ENCODE results near the gene DNAAF8. TPM values are rescaled to one million over a fixed set of nuclear protein-coding genes. Genes with fewer than 3 reads are reported as not detected.

Gene DNAAF8
- total RNA-seq, 1 donor from 2014 or later = 0.96 TPM

DNA sequence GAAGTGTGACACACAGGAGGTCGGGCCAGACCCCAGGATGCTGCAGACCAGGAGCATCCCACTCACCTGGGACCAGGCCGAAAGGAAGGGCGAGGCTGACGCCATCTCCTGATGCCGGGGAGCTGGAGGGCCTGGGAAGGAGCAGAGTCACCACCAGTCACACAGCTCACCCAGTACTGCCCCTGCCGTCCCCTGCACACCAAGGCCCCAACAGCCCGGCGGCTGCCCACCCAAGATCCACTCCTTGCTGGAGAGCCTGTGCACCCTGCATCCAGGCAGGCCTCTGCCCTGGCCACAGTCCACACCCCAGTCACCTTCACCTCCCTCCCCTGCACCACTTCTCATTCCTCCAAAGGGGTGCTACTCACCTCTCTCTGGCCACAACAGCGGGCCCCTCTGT, 27.9 kb downstream of the DNAAF8 start:
- H3K9me3 Mint-ChIP-seq = no peaks in the 10 kb centered on the region
- H3K4me1 Mint-ChIP-seq = peaks cover 11% of the 10 kb centered on the region
- peaks cover 3% of the 10 kb centered on the region for H3K36me3 Mint-ChIP-seq (ENCODE audit: low read depth)
- H3K27me3 Mint-ChIP-seq (ENCODE audit: low read depth) = no peaks in the 10 kb centered on the region
- TF ChIP-seq, protein P1, sequence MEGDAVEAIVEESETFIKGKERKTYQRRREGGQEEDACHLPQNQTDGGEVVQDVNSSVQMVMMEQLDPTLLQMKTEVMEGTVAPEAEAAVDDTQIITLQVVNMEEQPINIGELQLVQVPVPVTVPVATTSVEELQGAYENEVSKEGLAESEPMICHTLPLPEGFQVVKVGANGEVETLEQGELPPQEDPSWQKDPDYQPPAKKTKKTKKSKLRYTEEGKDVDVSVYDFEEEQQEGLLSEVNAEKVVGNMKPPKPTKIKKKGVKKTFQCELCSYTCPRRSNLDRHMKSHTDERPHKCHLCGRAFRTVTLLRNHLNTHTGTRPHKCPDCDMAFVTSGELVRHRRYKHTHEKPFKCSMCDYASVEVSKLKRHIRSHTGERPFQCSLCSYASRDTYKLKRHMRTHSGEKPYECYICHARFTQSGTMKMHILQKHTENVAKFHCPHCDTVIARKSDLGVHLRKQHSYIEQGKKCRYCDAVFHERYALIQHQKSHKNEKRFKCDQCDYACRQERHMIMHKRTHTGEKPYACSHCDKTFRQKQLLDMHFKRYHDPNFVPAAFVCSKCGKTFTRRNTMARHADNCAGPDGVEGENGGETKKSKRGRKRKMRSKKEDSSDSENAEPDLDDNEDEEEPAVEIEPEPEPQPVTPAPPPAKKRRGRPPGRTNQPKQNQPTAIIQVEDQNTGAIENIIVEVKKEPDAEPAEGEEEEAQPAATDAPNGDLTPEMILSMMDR (conservative IDR thresholded peaks at IDR 0.05) = no peak
- H3K27ac Mint-ChIP-seq (ENCODE audit: unreplicated experiment) = no peak overlapping the region
- H3K4me3 Mint-ChIP-seq = no peak overlapping the region
- DNase-seq (ENCODE audit: low read depth, low spot score) = no peak

DNA sequence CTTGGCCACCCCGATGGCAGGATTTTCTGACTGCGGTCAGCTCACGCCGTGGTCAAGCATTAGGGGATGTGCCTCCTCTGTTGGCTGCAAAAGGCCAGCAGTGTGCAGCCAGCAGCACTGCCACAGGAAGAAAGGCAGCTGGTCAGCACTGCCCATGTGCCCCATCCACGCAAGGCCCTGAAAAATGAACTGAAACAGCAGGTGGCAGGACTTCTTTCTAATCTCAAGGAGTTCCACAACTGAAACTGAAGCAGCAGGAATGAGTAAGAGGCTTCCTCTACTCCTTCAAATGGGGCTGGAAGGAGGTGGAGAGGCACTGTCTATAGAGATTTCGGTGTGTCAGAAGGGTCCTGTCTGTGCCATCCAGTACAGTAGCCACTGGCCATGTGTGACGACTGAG, 29.5 kb downstream of the DNAAF8 start:
- Mint-ChIP-seq H3K4me3 (peak overlapping the region; percentile 47), H3K4me1 (peaks cover 20% of the 10 kb centered on the region), H3K9me3 (no peaks in the 10 kb centered on the region), H3K36me3 (ENCODE audit: low read depth) (no peaks in the 10 kb centered on the region), H3K27ac (ENCODE audit: unreplicated experiment) (no peak overlapping the region), H3K27me3 (ENCODE audit: low read depth) (no peaks in the 10 kb centered on the region)
- DNase-seq (ENCODE audit: low read depth, low spot score) = no peak
- TF ChIP-seq, protein P1 (conservative IDR thresholded peaks at IDR 0.05) = no peak

DNA sequence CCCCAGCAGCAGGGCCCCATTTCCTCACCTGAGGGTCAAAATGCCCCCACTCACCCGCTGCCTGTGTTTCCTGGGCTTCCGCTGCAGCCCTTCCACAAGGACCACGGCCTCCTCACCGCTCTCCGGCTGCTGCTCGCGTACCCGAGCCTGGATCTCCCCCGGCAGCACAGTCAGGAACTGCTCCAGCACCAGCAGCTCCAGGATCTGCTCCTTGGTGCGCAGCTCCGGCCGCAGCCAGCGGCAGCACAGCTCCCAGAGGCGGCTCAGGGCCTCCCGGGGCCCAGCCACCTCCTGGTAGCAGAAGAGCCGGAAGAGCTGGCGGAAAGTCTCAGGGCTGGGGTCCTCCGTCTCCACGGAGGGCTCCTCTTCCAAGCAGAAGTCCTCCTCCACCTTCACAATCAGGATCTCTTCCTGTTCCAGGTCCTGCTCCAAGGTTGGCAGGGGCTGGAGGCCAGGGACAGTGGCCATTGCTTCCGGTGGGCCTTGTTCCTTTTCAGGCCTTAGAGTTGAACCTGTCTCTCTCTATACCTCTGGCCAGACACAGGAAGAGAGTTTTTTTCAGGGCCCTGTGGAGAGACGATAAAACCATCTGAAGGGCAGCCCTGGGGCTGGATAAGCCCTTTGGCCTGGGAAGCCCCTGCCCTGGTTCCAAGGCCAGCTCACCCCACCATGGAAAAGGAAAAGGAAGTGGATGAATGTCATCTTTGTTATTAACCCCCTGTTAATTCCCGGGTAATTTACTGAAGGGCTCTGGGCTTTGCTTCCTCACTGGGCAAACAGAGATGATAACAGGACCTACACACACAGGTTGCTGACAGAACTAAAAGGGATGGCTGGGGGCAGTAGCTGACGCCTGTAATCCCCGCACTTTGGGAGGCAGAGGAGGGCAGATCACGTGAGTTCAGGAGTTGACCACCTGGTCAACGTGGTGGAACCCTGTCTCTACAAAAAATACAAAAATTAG, 31.5 kb downstream of the DNAAF8 start:
- DNase-seq (ENCODE audit: low read depth, low spot score) = no peak
- Mint-ChIP-seq H3K4me1 (peaks cover 28% of the 10 kb centered on the region), H3K9me3 (no peaks in the 10 kb centered on the region), H3K27ac (ENCODE audit: unreplicated experiment) (peak overlapping the region; percentile 64), H3K4me3 (peak overlapping the region; percentile 92), H3K27me3 (ENCODE audit: low read depth) (no peaks in the 10 kb centered on the region), H3K36me3 (ENCODE audit: low read depth) (no peaks in the 10 kb centered on the region)
- TF ChIP-seq, protein P1 (conservative IDR thresholded peaks at IDR 0.05) = no peak

DNA sequence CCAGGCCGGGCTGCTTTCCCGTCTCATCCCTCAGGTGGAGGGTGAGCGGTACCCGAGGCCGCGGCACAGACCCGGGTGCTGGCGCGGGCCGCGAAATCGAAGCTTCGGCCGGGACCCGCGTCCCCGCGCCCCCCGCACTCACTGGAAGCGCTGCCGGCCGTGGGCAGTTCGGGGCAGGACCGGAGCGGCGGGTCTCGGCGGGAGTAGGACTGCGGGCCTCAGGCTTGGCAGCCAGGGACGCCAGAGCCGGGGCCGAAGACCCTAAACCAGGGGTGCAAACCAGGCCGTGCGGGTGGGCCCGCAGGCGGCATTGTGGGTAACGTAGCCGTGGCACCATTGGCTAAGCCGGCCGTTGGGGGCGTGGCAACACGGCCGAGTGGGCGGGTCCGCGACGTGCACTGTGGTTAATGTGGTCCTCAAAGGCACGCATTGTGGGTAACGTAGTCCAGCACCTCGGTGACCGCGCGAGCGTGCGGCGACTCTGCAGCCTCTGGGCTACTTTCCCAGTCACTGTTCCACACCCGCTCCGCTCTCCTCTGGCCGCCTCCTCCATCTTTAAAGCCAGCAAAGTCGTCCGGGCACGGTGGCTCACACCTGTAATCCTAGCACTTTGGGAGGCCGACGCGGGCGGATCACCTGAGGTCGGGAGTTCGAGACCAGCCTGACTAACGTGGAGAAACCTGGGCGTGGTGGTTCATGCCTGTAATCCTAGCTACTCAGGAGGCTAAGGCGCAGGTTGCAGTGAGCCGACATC, 32.7 kb downstream of the DNAAF8 start, which contains the start of gene ZNF500:
TSS of gene ZNF500 (minus strand) at position 288 of the 754 bp plus-strand sequence. CDS start 1,184 bp downstream, outside the sequence.
- Mint-ChIP-seq H3K27ac (ENCODE audit: unreplicated experiment) (peak within 1 kb of the TSS; percentile 64), H3K4me3 (peak within 1 kb of the TSS; percentile 92), H3K9me3 (no peaks in the 10 kb centered on the region), H3K27me3 (ENCODE audit: low read depth) (no peaks in the 10 kb centered on the region), H3K4me1 (peaks cover 28% of the 10 kb centered on the region), H3K36me3 (ENCODE audit: low read depth) (no peaks in the 10 kb centered on the region)
- DNase-seq (ENCODE audit: low read depth, low spot score) = peak; percentile 99
- TF ChIP-seq, protein P1 (conservative IDR thresholded peaks at IDR 0.05) = no peak

DNA sequence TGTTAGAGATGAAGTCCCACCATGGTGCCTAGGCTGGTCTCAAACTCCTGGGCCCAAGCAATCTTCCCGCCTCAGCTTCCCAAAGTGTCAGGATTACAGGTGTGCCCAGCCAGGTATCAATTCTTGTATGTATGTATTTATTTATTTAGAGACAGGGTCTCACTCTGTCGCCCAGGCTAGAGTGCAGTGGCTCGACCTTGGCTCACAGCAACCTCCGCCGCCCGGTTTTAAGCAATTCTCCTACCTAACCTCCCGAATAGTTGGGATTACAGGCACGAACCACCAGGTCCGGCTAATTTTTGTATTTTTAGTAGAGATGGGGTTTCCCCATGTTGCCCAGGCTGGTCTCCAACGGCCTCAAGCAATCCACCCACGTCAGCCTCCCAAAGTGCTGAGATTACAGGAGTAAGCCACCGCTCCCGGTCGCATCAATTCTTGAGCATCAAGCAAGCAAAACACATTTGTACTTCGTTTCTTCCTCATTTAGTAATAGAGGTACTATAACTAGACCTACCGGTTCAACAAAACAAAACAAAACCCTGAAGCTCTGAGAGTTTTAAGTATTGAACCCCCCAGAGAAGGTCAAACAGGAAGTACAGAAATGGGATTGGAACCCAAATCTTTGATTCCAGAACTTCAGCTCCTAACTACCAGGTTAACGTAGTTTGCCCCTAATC, 33.7 kb downstream of the DNAAF8 start:
- H3K27ac Mint-ChIP-seq (ENCODE audit: unreplicated experiment) = peak overlapping the region; percentile 50
- no peak for DNase-seq (ENCODE audit: low read depth, low spot score)
- no peaks in the 10 kb centered on the region for H3K9me3 Mint-ChIP-seq
- no peaks in the 10 kb centered on the region for H3K27me3 Mint-ChIP-seq (ENCODE audit: low read depth)
- TF ChIP-seq, protein P1 (conservative IDR thresholded peaks at IDR 0.05) = no peak
- H3K36me3 Mint-ChIP-seq (ENCODE audit: low read depth) = no peaks in the 10 kb centered on the region
- peaks cover 28% of the 10 kb centered on the region for H3K4me1 Mint-ChIP-seq
- peak overlapping the region; percentile 92 for H3K4me3 Mint-ChIP-seq

All from neural crest cell (in vitro differentiated cells).